GM12892 (cell line): ENCODE measurements around the gene IL21R.
"Not testable (repeated sequence)": the region's sequence is repeated elsewhere in the genome, so short reads cannot be mapped to it uniquely, and the experiment has no call there.

ENCODE experiments used
- DNase-seq: peaks from one replicate; pipeline ENCODE4 v3.0.0; 2011; ENCODE audit not compliant: insufficient read length
- FAIRE-seq: peaks from 2 replicates; lab custom pipeline; 2011; peaks lifted over from hg19 to GRCh38; lab: Jason Lieb, UNC
- POLR2A ChIP-seq: IDR thresholded peaks from 2 replicates; pipeline ENCODE4 v1.6.1; 2011; ENCODE audit warnings: low read depth, low read length, control low read depth
- POLR2AphosphoS5 ChIP-seq: IDR thresholded peaks from 2 replicates; pipeline ENCODE4 v1.6.1; 2011; ENCODE audit warnings: low read depth, low read length, control low read depth
- TAF1 ChIP-seq: IDR thresholded peaks from 2 replicates; pipeline ENCODE4 v1.6.1; 2011; ENCODE audit warnings: low read depth, mild to moderate bottlenecking, control low read depth, low read length, borderline replicate concordance

Gene IL21R

GRCh38 chr16:27433636-27434035 lies 31.7 kb downstream of the IL21R start:
- DNase-seq (no peak), FAIRE-seq (no peak)
- no peak for TF ChIP-seq TAF1
- no peak for TF ChIP-seq POLR2AphosphoS5
- TF ChIP-seq POLR2A, result no peak

- DNase-seq, result no peak
- TF ChIP-seq TAF1 (no peak), POLR2AphosphoS5 (no peak), POLR2A (no peak)
- FAIRE-seq, result no peak
These were observed 32.4 kb downstream of the IL21R start for GRCh38 chr16:27434141-27435051.

GRCh38 chr16:27435146-27435545 lies 33.2 kb downstream of the IL21R start:
- not testable (repeated sequence) for FAIRE-seq, DNase-seq

GRCh38 chr16:27436065-27436464 lies 34.1 kb downstream of the IL21R start:
- TF ChIP-seq POLR2AphosphoS5 (0 out of 2 replicates have a peak, but pooled peaks have one; percentile 24), TAF1 (no peak), POLR2A (no peak)
- DNase-seq (no peak), FAIRE-seq (no peak)

GRCh38 chr16:27436921-27437650 lies 35.1 kb downstream of the IL21R start:
- DNase-seq (no peak), FAIRE-seq (peak; percentile 56)
- no peak; the same call in none of the 2 replicates for TF ChIP-seq POLR2A
- no peak for TF ChIP-seq POLR2AphosphoS5
- TF ChIP-seq TAF1, result no peak

- FAIRE-seq, result no peak
- TF ChIP-seq TAF1, result no peak
- DNase-seq, result no peak
These were observed 36.0 kb downstream of the IL21R start for GRCh38 chr16:27437946-27438345.

GRCh38 chr16:27439271-27440018 lies 37.5 kb downstream of the IL21R start:
- no peak for DNase-seq
- TF ChIP-seq POLR2AphosphoS5 (peak; percentile 53; the same call in 1 of the 2 replicates), POLR2A (no peak)
- peak; percentile 48 for FAIRE-seq

GRCh38 chr16:27441276-27441675 lies 39.3 kb downstream of the IL21R start:
- no peak for DNase-seq
- FAIRE-seq, result no peak
- TF ChIP-seq TAF1 (no peak), POLR2AphosphoS5 (no peak), POLR2A (no peak)

- TF ChIP-seq TAF1 (no peak), POLR2A (peak; percentile 39; the same call in 1 of the 2 replicates), POLR2AphosphoS5 (peak; percentile 79)
- peak; percentile 24 for FAIRE-seq
- DNase-seq, result no peak
These were observed 40.0 kb downstream of the IL21R start for GRCh38 chr16:27441998-27442397.

- FAIRE-seq, result no peak
- TF ChIP-seq POLR2A, result 0 out of 2 replicates have a peak, but pooled peaks have one; percentile 3
- TF ChIP-seq POLR2AphosphoS5, result no peak; the same call in 1 of the 2 replicates
- TF ChIP-seq TAF1, result no peak
- no peak for DNase-seq
These were observed 42.0 kb downstream of the IL21R start for GRCh38 chr16:27444015-27444414.

- TF ChIP-seq POLR2A (no peak), TAF1 (no peak), POLR2AphosphoS5 (no peak)
- DNase-seq (no peak), FAIRE-seq (no peak)
These were observed 42.5 kb downstream of the IL21R start for GRCh38 chr16:27444470-27444869.
